Hepatocyte (in vitro differentiated cells): Measurements from ENCODE around the gene OLFM1.

ENCODE experiments used
- CTCF ChIP-seq: fragments of 200-600 bp; sonication (generic); IDR thresholded peaks from 2 replicates; pipeline ENCODE4 v1.5.1; 2016; ENCODE audit warnings: antibody characterized with exemption, mild to moderate bottlenecking; ENCODE audit not compliant: poor library complexity
- EZH2 ChIP-seq: fragments of 200-600 bp; sonication (generic); IDR thresholded peaks from 2 replicates; pipeline ENCODE4 v1.6.1; 2016; ENCODE audit warnings: antibody characterized with exemption, mild to moderate bottlenecking, borderline replicate concordance

- TF ChIP-seq EZH2 (no peak), CTCF (no peak)
Measured at GRCh38 chr9:135098400-135099105, 11.1 kb downstream of the OLFM1 start.
